Type B pancreatic cell (in vitro differentiated cells): ENCODE data around the gene PDE4B. TPM values are rescaled to one million over a fixed set of nuclear protein-coding genes. Genes with fewer than 3 reads are reported as not detected.
"Not testable (repeated sequence)": the region's sequence is repeated elsewhere in the genome, so short reads cannot be mapped to it uniquely, and the experiment has no call there.

ENCODE experiments used
- DNase-seq: peaks from one replicate; pipeline ENCODE4 v3.0.0; 2021; ENCODE audit warnings: mixed read lengths; ENCODE audit not compliant: unreplicated experiment; ENCODE audit errors: extremely low spot score
- H3K27ac Mint-ChIP-seq: 2 replicates; pipeline ENCODE4 v1.8.0; 2021; ENCODE audit warnings: mild to moderate bottlenecking, mixed read lengths
- H3K27me3 Mint-ChIP-seq: 2 replicates; pipeline ENCODE4 v1.8.0; 2021; ENCODE audit warnings: mixed read lengths
- H3K36me3 Mint-ChIP-seq: 2 replicates; pipeline ENCODE4 v1.8.0; 2021; ENCODE audit warnings: mixed read lengths
- H3K4me1 Mint-ChIP-seq: one replicate; pipeline ENCODE4 v1.8.0; 2021; ENCODE audit warnings: mixed read lengths; ENCODE audit not compliant: unreplicated experiment
- H3K4me3 Mint-ChIP-seq: 2 replicates; pipeline ENCODE4 v1.8.0; 2021; ENCODE audit warnings: mild to moderate bottlenecking, mixed read lengths
- H3K9me3 Mint-ChIP-seq: 2 replicates; pipeline ENCODE4 v1.8.0; 2021; ENCODE audit warnings: mixed read lengths
- total RNA-seq: library from RNA; stranded (reverse); gene quantifications from 2 replicates; pipeline ENCODE4 v1.2.1, GENCODE V29; 2021; ENCODE audit warnings: low replicate concordance
- TF ChIP-seq, protein P1 (sequence below): fragments of 200-600 bp; sonication (generic); conservative IDR thresholded peaks from 2 replicates; pipeline ENCODE4 v1.5.0; 2021; ENCODE audit warnings: antibody characterized with exemption, mild to moderate bottlenecking

Gene PDE4B
- total RNA-seq, 1 donor from 2014 or later = 4.7 TPM

GRCh38 chr1:66413838-66414175 is 621.1 kb downstream of the PDE4B start:
- H3K4me1 Mint-ChIP-seq = no peaks in the 10 kb centered on the region
- TF ChIP-seq, protein P1, sequence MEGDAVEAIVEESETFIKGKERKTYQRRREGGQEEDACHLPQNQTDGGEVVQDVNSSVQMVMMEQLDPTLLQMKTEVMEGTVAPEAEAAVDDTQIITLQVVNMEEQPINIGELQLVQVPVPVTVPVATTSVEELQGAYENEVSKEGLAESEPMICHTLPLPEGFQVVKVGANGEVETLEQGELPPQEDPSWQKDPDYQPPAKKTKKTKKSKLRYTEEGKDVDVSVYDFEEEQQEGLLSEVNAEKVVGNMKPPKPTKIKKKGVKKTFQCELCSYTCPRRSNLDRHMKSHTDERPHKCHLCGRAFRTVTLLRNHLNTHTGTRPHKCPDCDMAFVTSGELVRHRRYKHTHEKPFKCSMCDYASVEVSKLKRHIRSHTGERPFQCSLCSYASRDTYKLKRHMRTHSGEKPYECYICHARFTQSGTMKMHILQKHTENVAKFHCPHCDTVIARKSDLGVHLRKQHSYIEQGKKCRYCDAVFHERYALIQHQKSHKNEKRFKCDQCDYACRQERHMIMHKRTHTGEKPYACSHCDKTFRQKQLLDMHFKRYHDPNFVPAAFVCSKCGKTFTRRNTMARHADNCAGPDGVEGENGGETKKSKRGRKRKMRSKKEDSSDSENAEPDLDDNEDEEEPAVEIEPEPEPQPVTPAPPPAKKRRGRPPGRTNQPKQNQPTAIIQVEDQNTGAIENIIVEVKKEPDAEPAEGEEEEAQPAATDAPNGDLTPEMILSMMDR = no peak
- no peak overlapping the region for H3K4me3 Mint-ChIP-seq
- H3K36me3 Mint-ChIP-seq = no peaks in the 10 kb centered on the region
- no peaks in the 10 kb centered on the region for H3K27me3 Mint-ChIP-seq
- DNase-seq = no peak
- H3K27ac Mint-ChIP-seq = no peak overlapping the region
- peaks cover 11% of the 10 kb centered on the region for H3K9me3 Mint-ChIP-seq

DNA sequence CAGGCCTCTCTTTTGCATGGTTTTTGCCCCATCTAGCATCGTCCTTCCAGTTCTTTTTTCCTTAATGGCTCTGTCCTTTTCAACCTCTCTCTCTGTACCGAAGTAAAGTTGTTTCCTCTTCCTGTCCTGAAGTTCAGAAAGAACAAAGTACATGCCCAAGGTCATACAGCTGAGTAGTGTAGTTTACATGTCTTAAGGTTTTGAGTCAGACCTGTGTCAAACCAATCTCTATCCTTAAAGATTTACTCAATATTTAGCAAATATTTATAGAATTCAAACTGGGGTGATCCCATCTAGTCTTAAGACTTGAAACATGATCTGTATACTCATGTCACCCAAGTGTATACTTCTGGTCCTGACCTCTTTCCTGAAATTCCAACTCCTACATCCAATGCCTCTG is 622.6 kb downstream of the PDE4B start:
- Mint-ChIP-seq H3K27ac (no peak overlapping the region), H3K27me3 (no peaks in the 10 kb centered on the region), H3K4me3 (no peak overlapping the region), H3K4me1 (no peaks in the 10 kb centered on the region), H3K36me3 (no peaks in the 10 kb centered on the region), H3K9me3 (peaks cover 19% of the 10 kb centered on the region)
- no peak for DNase-seq
- TF ChIP-seq, protein P1 = no peak

DNA sequence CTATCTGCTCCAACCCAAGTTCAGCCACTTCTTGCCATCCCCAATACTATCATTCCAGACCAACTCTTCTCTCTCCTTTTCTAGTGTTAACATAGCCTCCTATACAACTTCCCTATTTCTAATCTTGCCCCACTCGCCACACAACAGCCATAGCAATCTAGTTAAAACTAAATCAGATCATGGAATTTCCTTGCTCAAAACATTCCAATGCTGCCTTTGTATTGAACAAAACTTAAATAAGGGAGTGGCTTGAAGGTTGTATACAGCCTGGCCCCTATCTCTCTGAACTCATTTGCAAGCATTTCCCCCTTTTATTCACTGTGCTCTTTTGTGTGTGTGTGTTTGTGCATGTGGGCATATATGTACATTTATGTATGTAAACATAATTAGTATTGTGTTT is 623.2 kb downstream of the PDE4B start:
- no peaks in the 10 kb centered on the region for H3K4me1 Mint-ChIP-seq
- TF ChIP-seq, protein P1 = no peak
- DNase-seq = no peak
- H3K4me3 Mint-ChIP-seq = no peak overlapping the region
- H3K9me3 Mint-ChIP-seq = peaks cover 19% of the 10 kb centered on the region
- no peaks in the 10 kb centered on the region for H3K27me3 Mint-ChIP-seq
- H3K36me3 Mint-ChIP-seq = no peaks in the 10 kb centered on the region
- no peak overlapping the region for H3K27ac Mint-ChIP-seq

- Mint-ChIP-seq H3K27ac (no peak overlapping the region), H3K27me3 (no peaks in the 10 kb centered on the region), H3K36me3 (no peaks in the 10 kb centered on the region), H3K4me1 (no peaks in the 10 kb centered on the region), H3K4me3 (no peak overlapping the region), H3K9me3 (peaks cover 19% of the 10 kb centered on the region)
- no peak for DNase-seq
- TF ChIP-seq, protein P1 = no peak
Measured at GRCh38 chr1:66416295-66416694, 623.6 kb downstream of the PDE4B start.

DNA sequence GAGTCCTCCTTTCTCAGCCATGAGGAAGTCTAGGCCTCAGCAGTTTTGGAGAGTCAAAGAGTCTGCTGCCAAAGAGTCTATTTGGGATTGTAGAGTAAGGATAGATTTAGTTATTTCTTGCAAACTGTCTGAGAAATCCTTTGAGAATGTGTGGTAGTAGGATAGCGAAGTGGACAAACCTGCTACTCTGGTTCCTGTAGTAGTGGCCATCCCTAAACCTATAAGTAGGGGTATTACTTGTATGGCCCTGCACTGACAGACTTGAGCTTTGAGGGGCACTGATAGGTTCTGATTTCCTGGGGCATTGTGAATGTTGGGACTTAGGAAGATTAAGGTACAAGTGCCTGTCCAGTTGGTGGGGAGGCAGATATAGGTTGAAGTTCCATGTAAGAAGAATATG is 625.3 kb downstream of the PDE4B start:
- Mint-ChIP-seq H3K36me3 (no peaks in the 10 kb centered on the region), H3K4me1 (no peaks in the 10 kb centered on the region), H3K9me3 (peaks cover 19% of the 10 kb centered on the region), H3K4me3 (no peak overlapping the region), H3K27ac (no peak overlapping the region), H3K27me3 (no peaks in the 10 kb centered on the region)
- TF ChIP-seq, protein P1 = no peak
- DNase-seq = no peak

GRCh38 chr1:66420171-66420570 is 627.5 kb downstream of the PDE4B start:
- H3K36me3 Mint-ChIP-seq, H3K27ac Mint-ChIP-seq, DNase-seq, H3K4me3 Mint-ChIP-seq, H3K27me3 Mint-ChIP-seq, H3K4me1 Mint-ChIP-seq: not testable (repeated sequence)
- peaks cover 19% of the 10 kb centered on the region for H3K9me3 Mint-ChIP-seq

DNA sequence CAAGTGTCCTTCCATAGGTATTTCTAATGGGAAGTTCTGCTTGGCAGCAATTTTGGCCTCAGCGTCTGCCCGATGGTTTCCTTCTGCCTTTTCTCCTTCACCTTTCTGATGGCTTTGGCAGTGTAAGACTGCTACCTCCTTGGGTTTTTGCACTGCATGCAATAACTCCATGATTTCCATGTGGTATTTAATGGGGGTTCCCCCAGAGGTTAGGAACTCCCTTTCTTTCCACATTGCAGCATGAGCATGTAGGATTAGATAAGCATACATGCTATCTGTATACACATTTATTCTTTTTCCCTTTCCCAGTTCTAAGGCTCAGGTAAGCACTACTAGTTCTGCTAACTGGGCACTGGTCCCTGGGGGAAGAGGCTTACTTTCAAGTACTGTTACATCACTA is 628.2 kb downstream of the PDE4B start:
- H3K9me3 Mint-ChIP-seq = peaks cover 19% of the 10 kb centered on the region
- not testable (repeated sequence) for H3K4me3 Mint-ChIP-seq, H3K27me3 Mint-ChIP-seq, H3K4me1 Mint-ChIP-seq, DNase-seq, H3K36me3 Mint-ChIP-seq, H3K27ac Mint-ChIP-seq
